ES-I3 (cell line): ENCODE data around the gene SPTBN4.
A peak's percentile ranks its signal among the peaks of the same experiment; 100 is the strongest.

Experiments
- H3K36me3 ChIP-seq: 2 replicates; pipeline ENCODE4 v1.6.1; 2013; ENCODE audit warnings: mild to moderate bottlenecking, low read length, control low read depth, moderate library complexity; ENCODE audit not compliant: insufficient read depth
- H3K4me1 ChIP-seq: 2 replicates; pipeline ENCODE4 v1.6.1; 2013; ENCODE audit warnings: mild to moderate bottlenecking, control low read depth, low read length; ENCODE audit not compliant: insufficient read depth
- H3K9ac ChIP-seq: 2 replicates; pipeline ENCODE4 v1.6.1; 2013; ENCODE audit warnings: low read depth, mild to moderate bottlenecking, low read length, moderate library complexity
- H3K9me3 ChIP-seq: 2 replicates; pipeline ENCODE4 v1.6.1; 2013; ENCODE audit warnings: mild to moderate bottlenecking, low read length, moderate library complexity; ENCODE audit not compliant: control insufficient read depth, insufficient read depth

Gene SPTBN4

DNA sequence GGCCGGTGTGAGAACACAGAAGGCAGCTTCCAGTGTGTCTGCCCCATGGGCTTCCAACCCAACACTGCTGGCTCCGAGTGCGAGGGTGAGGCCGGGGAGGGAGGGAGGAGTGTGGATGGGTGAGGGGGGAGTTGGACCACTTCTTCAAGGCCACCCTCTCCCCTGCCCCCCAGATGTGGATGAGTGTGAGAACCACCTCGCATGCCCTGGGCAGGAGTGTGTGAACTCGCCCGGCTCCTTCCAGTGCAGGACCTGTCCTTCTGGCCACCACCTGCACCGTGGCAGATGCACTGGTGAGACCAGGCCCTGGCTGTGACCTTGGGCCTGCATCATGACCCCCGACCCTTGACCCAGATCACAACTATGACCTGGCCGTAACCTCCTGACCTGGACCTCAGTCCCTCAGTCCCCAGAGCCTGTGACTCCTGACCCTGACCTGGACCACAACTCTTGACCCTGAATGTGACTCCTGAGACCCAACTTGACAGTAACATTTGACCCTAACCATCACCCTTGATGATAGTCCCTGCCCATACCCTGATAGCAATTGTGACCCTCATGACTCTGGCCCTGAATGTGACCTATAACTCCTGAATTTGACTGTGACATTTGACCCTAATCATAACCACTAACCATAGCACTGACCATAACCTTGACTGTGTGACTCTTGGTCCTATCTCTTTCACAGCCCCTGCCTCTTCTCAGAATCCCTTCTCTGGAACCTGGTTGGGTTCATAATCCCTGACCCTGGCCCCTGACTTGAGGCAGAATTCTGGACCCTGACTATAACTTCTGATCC is 145.3 kb downstream of the SPTBN4 start:
- Histone ChIP-seq H3K36me3 (no peaks in the 10 kb centered on the region), H3K4me1 (peaks cover 5% of the 10 kb centered on the region), H3K9me3 (no peaks in the 10 kb centered on the region), H3K9ac (no peak overlapping the region)

DNA sequence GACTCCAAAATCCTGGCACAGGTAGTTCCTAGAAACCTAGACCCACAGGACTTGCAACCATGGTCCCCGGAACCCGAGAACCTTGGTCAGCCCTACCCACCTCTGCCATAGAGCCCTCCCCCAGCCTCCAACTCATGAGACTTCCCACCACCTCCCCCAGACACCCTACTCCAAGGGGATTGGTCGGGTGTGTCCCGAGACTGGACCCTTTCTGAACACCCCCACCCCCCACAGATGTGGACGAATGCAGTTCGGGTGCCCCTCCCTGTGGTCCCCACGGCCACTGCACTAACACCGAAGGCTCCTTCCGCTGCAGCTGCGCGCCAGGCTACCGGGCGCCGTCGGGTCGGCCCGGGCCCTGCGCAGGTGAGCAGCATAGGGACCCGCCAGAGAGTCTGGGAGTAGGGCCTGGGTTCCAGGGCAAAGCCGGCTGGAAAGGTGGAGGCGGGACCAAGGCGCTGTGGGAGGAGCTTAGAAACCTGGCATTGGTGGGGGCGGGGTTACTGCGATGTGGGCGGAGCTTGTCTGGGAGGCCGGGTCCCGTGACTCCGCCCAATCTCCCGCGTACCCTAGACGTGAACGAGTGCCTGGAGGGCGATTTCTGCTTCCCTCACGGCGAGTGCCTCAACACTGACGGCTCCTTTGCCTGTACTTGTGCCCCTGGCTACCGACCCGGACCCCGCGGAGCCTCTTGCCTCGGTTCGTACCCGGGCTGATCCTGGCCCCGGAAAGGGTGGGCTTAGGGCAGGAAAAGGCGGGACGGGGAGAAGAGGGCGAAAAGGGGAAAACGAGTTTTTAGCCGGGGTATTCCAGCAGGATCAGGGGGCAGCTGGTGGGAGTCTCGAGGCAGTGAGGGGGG is 146.3 kb downstream of the SPTBN4 start:
- peaks cover 5% of the 10 kb centered on the region for H3K4me1 ChIP-seq

DNA sequence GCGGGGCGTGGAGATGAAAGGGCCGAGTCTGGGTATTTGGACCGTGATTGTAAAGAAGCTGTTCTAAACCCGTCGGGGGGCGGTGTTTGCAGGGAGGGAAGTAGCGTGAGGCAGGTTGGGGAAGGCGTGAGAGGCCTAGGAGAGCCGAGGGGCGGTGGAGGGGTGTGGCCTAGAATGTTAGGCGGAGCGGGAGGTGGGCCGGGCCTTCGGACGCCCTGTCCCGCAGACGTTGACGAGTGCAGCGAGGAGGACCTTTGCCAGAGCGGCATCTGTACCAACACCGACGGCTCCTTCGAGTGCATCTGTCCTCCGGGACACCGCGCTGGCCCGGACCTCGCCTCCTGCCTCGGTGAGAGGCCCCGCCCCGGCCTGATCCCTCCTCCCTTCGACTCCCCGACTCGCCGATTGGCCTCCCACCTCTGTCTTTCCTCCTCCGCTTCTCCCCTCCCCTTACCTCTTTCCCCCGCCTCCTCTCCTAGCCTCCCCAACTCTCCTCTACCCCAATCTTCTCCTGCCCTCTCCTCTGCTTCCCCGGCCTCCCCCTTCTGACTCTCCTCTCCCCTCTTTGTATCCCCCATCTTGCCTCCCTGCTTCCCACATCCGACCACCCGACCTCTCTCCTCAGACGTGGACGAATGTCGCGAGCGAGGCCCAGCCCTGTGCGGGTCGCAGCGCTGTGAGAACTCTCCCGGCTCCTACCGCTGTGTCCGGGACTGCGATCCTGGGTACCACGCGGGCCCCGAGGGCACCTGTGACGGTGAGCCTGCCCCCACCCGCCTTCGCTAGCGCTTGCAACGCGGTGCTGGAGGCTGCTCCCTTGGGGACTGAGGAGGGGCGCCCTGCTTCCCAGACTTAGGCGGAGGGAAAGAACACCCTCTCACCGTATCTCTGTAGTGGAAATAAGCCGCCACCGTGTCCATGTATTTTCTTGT is 147.2 kb downstream of the SPTBN4 start:
- Histone ChIP-seq H3K36me3 (no peaks in the 10 kb centered on the region), H3K9me3 (no peaks in the 10 kb centered on the region), H3K9ac (peak overlapping the region; percentile 84), H3K4me1 (peaks cover 5% of the 10 kb centered on the region)

More for the DNA sequence above, 146.3 kb downstream of the SPTBN4 start:
- Histone ChIP-seq H3K9ac (peak overlapping the region; percentile 84), H3K9me3 (no peaks in the 10 kb centered on the region), H3K36me3 (no peaks in the 10 kb centered on the region)

DNA sequence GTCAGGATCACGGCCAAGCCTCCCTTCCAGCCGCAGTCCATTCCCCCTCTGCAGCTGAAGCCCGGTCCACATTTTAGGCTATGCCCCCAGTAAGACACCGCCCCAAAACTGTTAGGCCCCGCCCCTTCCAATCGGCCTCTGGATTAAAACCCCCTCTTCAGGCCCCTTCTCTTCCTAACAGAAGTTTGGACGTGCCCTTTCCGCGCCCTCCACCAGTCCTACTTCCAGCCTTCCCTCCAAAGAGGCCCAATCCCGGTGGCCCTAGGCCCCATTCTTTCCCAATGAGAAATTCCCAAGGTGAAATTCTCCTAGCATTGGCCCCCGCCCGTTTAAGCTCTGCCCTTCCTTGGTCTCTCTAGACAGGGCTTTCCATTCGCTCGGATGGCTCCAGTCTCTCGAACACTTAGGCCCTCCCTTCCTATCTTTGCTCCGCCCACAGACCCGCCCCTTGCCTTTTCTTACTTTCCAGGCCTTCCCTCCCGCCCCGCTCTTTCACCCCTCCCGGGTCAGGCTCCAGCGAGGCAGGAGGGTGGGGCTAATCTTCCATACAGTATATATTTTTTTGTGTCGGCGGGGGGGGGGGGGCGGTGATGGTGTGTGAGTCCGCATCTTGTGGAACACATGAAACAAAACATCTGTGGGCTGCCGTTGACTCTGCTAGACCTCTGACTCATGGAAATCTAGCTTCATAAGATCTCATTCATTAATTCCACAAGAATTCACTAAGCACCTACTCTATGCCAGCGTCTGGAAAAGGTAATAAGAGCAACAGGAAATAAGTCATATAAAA is 148.0 kb downstream of the SPTBN4 start:
- Histone ChIP-seq H3K9ac (peak overlapping the region; percentile 84), H3K4me1 (peaks cover 5% of the 10 kb centered on the region), H3K36me3 (peaks cover 3% of the 10 kb centered on the region; the same call in 1 of the 2 replicates), H3K9me3 (no peaks in the 10 kb centered on the region)

DNA sequence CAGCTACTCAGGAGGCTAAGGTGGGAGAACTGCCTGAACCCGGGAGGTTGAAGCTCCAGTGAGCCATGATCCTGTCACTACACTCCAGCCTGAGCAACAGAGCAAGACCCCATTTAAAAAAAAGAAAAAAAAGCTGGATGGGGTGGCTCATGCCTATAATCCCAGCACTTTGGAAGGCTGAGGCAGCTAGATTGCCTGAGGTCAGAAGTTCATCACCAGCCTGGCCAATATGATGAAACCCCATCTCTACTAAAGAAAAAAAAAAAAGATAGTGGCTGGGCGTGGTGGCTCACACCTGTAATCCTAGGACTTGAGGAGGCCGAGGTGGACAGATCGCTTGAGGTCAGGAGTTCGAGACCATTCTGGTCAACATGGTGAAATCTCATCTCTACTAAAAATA is 149.4 kb downstream of the SPTBN4 start:
- peaks cover 4% of the 10 kb centered on the region; the same call in 1 of the 2 replicates for H3K36me3 ChIP-seq
- no peaks in the 10 kb centered on the region for H3K9me3 ChIP-seq
- no peak overlapping the region for H3K9ac ChIP-seq
- H3K4me1 ChIP-seq, result no peaks in the 10 kb centered on the region; the same call in 1 of the 2 replicates

DNA sequence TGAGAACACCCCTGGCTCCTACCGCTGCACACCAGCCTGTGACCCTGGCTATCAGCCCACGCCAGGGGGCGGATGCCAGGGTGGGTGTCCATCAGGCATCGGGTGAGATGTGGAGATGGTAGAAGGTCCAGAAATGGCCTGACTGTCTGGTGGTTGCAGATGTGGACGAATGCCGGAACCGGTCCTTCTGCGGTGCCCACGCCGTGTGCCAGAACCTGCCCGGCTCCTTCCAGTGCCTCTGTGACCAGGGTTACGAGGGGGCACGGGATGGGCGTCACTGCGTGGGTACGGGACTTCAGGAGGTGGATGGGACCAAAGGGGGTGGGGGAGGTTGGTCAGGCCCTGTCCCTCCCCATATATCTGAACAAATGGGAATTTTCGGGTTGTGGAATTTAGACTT is 150.1 kb downstream of the SPTBN4 start:
- Histone ChIP-seq H3K36me3 (peaks cover 4% of the 10 kb centered on the region; the same call in 1 of the 2 replicates), H3K9me3 (no peaks in the 10 kb centered on the region), H3K4me1 (no peaks in the 10 kb centered on the region; the same call in 1 of the 2 replicates), H3K9ac (no peak overlapping the region)

DNA sequence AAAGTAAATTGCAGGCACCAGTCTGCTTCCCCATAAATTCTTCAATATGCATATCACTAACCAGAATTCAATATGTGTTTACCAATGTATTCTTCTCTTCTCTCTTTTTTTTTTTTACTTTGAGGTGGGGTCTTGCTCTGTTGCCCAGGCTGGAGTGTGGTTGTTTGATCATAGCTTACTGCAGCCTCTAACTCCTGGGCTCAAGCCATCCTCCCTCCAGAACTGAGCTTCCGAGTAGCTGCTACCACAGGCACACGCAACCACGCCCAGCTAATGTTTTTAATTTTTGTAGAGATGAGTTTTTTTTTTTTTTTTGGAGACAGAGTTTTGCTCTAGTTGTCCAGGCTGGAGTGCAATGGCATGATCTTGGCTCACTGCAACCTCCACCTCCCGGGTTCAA is 151.2 kb downstream of the SPTBN4 start:
- peaks cover 4% of the 10 kb centered on the region; the same call in 1 of the 2 replicates for H3K36me3 ChIP-seq
- H3K9me3 ChIP-seq, result no peaks in the 10 kb centered on the region
- H3K9ac ChIP-seq, result no peak overlapping the region
- H3K4me1 ChIP-seq, result no peaks in the 10 kb centered on the region

DNA sequence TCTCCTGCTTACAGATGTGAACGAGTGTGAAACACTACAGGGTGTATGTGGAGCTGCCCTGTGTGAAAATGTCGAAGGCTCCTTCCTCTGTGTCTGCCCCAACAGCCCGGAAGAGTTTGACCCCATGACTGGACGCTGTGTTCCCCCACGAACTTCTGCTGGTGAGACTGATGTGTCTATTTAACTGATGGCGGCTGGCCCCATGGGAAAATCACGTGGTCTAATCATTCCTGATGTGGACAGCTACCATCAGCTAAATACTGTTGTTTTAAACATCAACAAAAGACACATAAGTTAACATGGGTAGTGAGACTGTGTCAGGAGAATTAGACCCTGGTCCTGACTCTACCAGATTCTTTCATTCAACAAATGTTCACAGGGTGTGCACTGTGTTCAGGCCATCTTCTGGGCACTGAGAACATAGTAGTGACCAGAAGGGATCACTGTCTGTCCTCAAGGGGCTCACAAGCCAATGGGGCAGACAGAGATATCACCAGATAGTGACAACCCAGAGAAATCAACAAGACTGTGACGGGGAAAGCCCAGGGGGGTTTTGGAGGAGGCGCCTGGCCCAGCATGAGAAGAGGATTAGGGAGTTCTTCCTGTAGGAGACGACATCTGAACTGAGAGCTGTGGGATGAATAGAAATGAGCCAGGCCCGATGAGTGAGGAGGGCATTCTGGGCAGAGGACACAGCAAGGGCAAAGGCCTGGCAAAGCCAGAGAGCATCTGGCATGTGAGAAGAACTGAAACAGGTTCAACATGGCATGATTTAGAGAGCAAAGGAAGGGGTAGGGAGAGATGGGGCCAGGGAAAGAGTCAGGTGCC is 152.7 kb downstream of the SPTBN4 start:
- Histone ChIP-seq H3K9me3 (no peaks in the 10 kb centered on the region), H3K9ac (no peak overlapping the region), H3K4me1 (no peaks in the 10 kb centered on the region), H3K36me3 (peaks cover 4% of the 10 kb centered on the region; the same call in 1 of the 2 replicates)

DNA sequence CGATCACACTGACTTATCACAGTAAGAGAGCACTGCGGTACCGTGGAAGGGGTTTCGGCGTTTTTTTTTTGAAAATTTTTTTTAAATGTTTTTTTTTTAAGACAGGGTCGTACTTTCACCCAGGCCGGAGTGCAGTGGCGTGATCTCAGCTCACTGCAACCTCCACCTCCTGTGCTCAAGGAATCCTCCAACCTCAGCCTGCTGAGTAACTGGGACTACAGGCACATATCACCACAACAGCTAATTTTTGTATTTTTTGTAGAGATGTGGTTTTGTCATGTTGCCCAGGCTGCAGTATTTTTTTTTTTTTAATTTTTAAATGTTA is 153.3 kb downstream of the SPTBN4 start:
- no peaks in the 10 kb centered on the region for H3K4me1 ChIP-seq
- H3K36me3 ChIP-seq, result peaks cover 4% of the 10 kb centered on the region; the same call in 1 of the 2 replicates
- no peaks in the 10 kb centered on the region for H3K9me3 ChIP-seq
- H3K9ac ChIP-seq, result no peak overlapping the region

DNA sequence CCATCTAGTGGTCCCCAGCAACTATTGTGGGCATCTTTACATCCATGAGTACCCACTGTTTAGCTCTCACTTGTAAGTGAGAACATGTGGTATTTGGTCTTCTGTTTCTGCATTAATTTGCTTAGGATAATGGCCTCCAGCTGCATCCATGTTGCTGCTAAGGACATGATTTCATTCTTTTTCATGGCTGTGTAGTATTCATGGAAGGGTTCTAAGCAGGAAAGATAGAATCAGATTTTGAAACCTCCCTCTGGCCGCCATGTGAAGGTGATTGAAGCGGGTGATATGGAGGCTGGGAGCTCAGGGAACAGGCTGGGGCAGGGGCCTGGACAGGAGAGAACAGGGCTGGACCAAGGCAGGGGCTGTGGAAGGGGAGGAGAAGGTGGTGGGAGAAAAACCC is 154.5 kb downstream of the SPTBN4 start:
- Histone ChIP-seq H3K36me3 (peaks cover 4% of the 10 kb centered on the region; the same call in 1 of the 2 replicates), H3K4me1 (no peaks in the 10 kb centered on the region), H3K9me3 (no peaks in the 10 kb centered on the region), H3K9ac (no peak overlapping the region)

DNA sequence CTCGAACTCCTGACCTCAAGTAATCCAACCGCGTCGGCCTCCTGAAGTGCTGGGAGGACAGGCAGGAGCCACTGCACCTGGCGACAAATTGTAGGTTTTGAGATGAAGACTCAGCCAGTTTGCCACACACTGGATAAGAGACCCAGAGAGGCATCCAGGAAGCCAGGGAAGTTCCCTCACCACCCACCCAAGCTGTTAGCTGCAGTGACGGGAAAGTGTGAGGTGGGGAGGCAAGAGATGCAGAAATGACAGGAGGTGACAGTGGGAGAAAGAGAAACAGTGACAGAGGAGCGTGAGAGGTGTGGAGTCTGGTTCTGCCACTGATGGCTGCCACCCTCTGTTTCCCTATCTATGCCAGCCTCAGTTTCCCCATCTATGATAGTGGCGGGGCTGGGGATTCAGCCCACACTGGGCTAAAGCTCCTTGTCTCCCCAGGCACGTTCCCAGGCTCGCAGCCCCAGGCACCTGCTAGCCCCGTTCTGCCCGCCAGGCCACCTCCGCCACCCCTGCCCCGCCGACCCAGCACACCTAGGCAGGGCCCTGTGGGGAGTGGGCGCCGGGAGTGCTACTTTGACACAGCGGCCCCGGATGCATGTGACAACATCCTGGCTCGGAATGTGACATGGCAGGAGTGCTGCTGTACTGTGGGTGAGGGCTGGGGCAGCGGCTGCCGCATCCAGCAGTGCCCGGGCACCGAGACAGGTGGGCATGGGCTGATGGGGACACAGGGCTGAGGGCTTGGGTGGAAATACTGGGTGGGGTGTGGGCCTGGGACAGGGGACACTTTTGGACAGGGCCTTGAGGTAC is 155.4 kb downstream of the SPTBN4 start:
- Histone ChIP-seq H3K4me1 (no peaks in the 10 kb centered on the region), H3K9me3 (no peaks in the 10 kb centered on the region), H3K36me3 (peaks cover 4% of the 10 kb centered on the region; the same call in 1 of the 2 replicates), H3K9ac (no peak overlapping the region)

DNA sequence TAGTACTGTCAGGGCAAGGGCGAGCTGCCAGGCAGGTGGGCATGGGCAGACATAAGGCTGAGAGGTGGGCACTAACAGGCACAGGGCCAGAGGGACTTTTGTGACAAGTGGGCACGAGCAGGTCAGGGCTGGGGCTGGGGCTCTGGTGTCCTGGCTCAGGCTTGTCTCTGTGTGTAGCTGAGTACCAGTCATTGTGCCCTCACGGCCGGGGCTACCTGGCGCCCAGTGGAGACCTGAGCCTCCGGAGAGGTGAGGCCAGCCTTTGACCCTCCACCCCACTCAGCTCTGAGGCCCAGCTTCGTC is 155.9 kb downstream of the SPTBN4 start:
- Histone ChIP-seq H3K9ac (no peak overlapping the region), H3K36me3 (peaks cover 4% of the 10 kb centered on the region; the same call in 1 of the 2 replicates), H3K4me1 (no peaks in the 10 kb centered on the region; the same call in 1 of the 2 replicates)

More for the DNA sequence above, 155.9 kb downstream of the SPTBN4 start:
- H3K9me3 ChIP-seq, result no peaks in the 10 kb centered on the region
